ENCODE measurements around the gene PGBD2.
A peak's percentile ranks its signal among the peaks of the same experiment; 100 is the strongest.
"Not testable (repeated sequence)": the region's sequence is repeated elsewhere in the genome, so short reads cannot be mapped to it uniquely, and the experiment has no call there.

The PGBD2 gene

DNA sequence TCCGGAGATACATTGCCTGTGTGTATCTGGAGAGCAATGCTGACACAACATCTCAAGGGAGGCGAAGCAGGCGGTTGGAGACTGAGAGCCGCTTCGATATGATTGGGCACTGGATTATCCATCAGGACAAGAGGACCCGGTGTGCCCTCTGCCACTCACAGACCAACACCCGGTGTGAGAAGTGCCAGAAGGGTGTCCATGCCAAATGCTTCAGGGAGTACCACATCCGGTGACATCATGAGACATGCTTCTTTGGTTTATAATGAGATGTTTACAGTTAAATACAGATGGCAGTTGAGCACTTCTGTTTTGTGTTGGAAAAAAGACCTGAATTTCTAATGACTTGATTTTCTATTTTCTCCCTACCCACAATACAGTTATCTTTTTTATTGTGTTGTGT is 12.1 kb downstream of the PGBD2 start:
- H3K36me3 ChIP-seq = peaks cover 63% of the 10 kb centered on the region

DNA sequence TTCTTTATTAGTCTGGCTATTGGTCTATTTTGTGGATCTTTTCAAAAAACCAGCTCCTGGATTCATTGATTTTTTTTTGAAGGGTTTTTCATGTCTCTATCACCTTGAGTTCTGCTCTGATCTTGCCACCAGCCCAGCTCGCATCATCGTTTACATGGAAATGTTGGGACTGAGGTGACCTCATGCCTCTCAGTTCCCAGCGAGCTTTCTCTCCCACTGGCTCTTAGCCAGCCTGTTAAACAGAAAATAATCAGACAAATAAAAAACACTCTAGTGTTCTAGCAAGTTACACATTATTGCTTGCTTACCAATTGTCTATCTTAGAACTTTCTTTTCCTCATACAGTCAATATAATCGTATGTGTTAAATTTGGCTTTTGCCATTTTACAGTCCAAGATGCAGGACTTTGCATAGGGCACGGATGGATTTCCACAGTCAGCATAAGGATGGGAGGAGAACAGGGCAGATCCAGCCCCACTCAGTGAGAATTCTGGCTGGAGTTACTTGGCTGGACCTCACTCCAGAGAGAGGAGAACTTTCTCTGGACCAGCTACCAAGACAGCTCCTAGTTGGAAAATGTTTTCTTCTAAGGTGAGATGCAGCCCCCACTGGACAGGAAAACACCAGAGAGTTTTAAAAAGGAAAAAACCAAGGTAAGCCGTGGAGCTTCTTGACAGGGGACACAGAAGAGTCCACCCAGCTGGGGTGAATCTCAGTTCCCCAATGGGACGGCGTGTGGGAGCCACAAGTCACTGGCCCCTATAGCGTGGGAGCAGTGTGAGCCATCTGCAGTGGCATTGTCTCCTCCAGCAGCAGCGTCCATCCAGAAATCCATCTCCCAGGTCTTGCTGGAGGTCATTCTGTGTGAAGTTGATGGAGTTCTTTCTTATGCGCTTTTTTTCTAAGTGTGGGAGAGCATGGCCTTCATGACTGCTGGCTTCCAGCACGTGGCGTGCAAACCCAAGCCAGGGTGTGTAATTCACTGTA is 17.6 kb downstream of the PGBD2 start:
- TF ChIP-seq, protein P1, sequence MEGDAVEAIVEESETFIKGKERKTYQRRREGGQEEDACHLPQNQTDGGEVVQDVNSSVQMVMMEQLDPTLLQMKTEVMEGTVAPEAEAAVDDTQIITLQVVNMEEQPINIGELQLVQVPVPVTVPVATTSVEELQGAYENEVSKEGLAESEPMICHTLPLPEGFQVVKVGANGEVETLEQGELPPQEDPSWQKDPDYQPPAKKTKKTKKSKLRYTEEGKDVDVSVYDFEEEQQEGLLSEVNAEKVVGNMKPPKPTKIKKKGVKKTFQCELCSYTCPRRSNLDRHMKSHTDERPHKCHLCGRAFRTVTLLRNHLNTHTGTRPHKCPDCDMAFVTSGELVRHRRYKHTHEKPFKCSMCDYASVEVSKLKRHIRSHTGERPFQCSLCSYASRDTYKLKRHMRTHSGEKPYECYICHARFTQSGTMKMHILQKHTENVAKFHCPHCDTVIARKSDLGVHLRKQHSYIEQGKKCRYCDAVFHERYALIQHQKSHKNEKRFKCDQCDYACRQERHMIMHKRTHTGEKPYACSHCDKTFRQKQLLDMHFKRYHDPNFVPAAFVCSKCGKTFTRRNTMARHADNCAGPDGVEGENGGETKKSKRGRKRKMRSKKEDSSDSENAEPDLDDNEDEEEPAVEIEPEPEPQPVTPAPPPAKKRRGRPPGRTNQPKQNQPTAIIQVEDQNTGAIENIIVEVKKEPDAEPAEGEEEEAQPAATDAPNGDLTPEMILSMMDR (IDR thresholded peaks at IDR 0.05) = no peak
- Histone ChIP-seq H3K9me3 (no peaks in the 10 kb centered on the region), H3K27ac (no peak overlapping the region), H3K4me1 (ENCODE audit: control insufficient read depth in 1 of 2, insufficient read depth in 1 of 2, low read depth in 1 of 2, low read length in 1 of 2) (peaks cover 23 to 38% of the 10 kb centered on the region in 2 experiments), H3K36me3 (peaks cover 12% of the 10 kb centered on the region), H3K4me3 (ENCODE audit: low read depth in 1 of 2, low read length in 1 of 2) (no peak overlapping the region), H3K27me3 (no peaks in the 10 kb centered on the region)

More for the DNA sequence above, 12.1 kb downstream of the PGBD2 start:
- no peaks in the 10 kb centered on the region for H3K27me3 ChIP-seq
- TF ChIP-seq, protein P1 (IDR thresholded peaks at IDR 0.05) = no peak
- no peak overlapping the region for H3K27ac ChIP-seq
- no peaks in the 10 kb centered on the region for H3K9me3 ChIP-seq
- no peaks in the 10 kb centered on the region for H3K4me1 ChIP-seq (ENCODE audit: control insufficient read depth in 1 of 2, insufficient read depth in 1 of 2, low read depth in 1 of 2, low read length in 1 of 2)
- no peak overlapping the region for H3K4me3 ChIP-seq (ENCODE audit: low read depth in 1 of 2, low read length in 1 of 2)

DNA sequence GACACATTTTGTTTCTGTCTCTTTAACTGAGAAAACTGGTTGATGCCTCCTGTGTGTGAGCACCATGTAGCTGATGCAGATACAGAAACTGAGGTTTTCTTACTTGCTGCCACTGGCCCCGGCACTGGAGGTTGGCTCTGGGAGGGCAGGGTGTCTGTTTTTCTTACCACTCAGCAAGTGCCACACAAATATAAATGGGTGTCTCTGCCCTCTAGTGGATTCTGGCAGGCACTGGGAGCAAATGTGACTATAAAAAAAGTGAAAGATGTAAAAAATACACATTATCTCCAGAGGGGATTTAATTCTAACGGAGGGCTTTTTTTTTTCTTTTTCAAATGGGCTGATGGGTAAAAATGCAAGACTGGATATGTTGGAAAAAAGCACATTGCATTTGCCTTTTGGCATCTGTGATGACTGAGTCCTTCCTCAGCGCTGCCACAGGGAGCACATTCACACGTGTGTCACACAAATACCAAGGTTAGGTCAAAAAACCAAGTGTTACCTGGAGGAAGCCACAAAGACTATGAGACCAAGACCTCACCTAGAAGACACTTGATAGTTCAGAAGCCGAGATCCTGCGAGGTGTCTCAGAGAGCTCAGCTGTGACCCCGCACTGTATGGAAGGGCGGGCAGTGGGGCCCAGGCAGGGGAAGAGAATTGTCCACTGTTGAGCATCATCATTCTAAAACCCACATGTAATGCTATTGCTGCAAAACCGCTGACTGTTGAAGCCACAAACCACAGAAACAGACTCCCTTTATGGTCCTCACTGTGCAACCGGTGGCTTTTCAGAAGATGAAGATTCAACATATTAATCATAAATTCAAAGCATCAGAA is 18.9 kb downstream of the PGBD2 start:
- Histone ChIP-seq H3K4me1 (ENCODE audit: control insufficient read depth in 1 of 2, insufficient read depth in 1 of 2, low read depth in 1 of 2, low read length in 1 of 2) (peaks cover 32 to 48% of the 10 kb centered on the region in 2 experiments), H3K27ac (peak overlapping the region; percentile 30), H3K4me3 (ENCODE audit: low read depth in 1 of 2, low read length in 1 of 2) (no peak overlapping the region), H3K27me3 (no peaks in the 10 kb centered on the region), H3K36me3 (no peaks in the 10 kb centered on the region), H3K9me3 (no peaks in the 10 kb centered on the region)
- TF ChIP-seq, protein P1 (IDR thresholded peaks at IDR 0.05) = peak; percentile 20

DNA sequence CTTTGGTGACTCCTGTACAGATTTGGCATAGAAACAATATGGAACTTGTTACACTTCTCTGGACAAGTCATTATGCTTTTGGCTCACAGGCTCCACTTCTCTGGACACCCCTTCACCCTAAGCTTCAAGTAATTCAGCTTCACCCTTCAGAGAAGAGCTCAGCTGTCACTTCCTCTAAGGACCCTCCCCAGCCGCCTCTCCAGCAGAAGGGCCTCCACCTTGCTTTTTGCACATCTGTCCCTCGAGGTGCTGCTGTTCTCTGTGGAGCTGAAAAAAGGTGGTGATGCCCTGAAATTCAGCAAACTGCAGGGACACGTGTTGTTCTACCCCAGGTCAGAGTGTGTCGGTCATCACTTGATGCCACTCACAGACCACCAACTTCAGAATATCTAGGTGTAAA is 19.8 kb downstream of the PGBD2 start:
- not testable (repeated sequence) for H3K36me3 ChIP-seq, H3K27ac ChIP-seq

DNA sequence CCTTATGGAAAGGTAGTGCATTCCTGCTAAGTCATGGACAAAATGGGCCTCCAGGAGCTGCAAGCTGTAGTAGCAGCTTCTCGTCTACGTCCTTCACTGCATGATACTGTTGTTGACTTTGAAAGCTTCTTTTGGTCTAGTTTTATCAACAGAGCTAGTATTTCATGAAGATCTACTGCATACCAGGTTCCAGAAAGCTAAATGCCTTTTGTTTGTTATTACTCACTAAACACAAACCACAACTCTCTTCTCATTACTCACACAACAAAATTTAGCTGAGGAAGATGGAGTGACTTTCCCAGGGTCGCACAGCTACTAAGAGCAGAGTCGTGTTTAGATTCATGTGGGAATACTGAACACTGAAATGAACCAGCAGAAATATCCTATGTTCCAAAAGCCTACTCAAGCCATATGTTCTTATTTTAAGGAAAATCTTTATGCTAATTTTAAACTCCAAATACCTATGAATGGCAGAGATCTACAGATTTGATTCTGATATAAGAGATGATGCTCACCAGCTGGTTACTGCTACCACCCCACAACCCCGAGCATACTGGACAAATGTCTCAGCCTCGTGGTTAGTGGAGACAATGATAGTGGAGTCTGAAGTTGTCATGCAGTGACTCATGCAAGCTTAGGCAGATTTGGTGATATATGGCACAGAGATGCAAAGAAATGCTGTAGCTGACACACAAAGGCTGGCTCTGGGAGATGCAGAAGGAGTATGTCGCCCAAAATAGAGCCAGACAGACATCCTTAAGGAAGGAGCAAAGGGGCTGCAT is 20.6 kb downstream of the PGBD2 start:
- peaks cover 33 to 49% of the 10 kb centered on the region in 2 experiments for H3K4me1 ChIP-seq (ENCODE audit: control insufficient read depth in 1 of 2, insufficient read depth in 1 of 2, low read depth in 1 of 2, low read length in 1 of 2)
- no peak overlapping the region for H3K4me3 ChIP-seq (ENCODE audit: low read depth in 1 of 2, low read length in 1 of 2)
- H3K36me3 ChIP-seq = no peaks in the 10 kb centered on the region
- no peaks in the 10 kb centered on the region for H3K9me3 ChIP-seq
- H3K27me3 ChIP-seq = no peaks in the 10 kb centered on the region
- H3K27ac ChIP-seq = no peak overlapping the region
- TF ChIP-seq, protein P1 (IDR thresholded peaks at IDR 0.05) = no peak

More for the DNA sequence above, 19.8 kb downstream of the PGBD2 start:
- not testable (repeated sequence) for H3K9me3 ChIP-seq; H3K4me3 ChIP-seq (ENCODE audit: low read depth in 1 of 2, low read length in 1 of 2); H3K27me3 ChIP-seq
- peaks cover 33 to 49% of the 10 kb centered on the region in 2 experiments for H3K4me1 ChIP-seq (ENCODE audit: control insufficient read depth in 1 of 2, insufficient read depth in 1 of 2, low read depth in 1 of 2, low read length in 1 of 2)

DNA sequence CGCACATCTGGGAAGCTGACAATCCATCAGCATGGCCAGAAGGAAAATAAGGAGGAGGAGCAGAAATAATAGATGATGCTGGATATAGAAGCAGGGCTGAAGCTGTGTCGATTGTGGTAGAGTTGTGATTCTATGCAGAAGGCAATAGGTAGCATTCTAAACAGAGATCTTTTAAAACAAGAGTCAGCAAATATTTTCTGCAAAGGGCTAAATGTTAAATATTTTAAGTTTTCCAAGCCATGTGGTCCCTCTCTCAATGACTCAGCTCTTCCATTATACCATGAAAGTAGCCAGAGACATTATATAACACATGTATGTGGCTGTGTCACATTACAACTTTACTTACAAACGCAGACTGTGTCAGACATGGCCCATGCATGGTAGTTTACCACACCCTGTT is 21.2 kb downstream of the PGBD2 start:
- H3K4me3 ChIP-seq (ENCODE audit: low read depth in 1 of 2, low read length in 1 of 2); H3K36me3 ChIP-seq; H3K27me3 ChIP-seq; H3K9me3 ChIP-seq; H3K27ac ChIP-seq: not testable (repeated sequence)
- peaks cover 33 to 49% of the 10 kb centered on the region in 2 experiments for H3K4me1 ChIP-seq (ENCODE audit: control insufficient read depth in 1 of 2, insufficient read depth in 1 of 2, low read depth in 1 of 2, low read length in 1 of 2)

DNA sequence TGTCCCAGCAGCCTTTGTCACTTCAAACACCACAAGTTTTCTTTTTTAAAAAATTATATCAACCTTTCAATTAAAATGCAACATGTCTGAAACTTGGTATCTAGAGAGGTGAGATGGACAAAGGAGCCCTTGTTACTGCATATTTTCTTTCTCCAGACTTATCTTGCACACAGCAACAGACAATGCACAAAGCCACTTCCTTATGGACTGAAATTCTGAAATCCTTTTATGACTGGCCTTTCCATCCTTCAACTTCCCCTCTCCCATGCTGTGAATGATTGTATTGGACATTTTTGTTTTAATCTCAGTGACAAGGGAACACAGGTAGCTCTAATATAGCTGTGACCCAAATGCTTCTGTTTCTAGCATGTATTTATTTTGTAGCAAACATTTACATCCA is 22.1 kb downstream of the PGBD2 start:
- H3K27me3 ChIP-seq; H3K9me3 ChIP-seq; H3K4me3 ChIP-seq (ENCODE audit: low read depth in 1 of 2, low read length in 1 of 2); H3K36me3 ChIP-seq; H3K27ac ChIP-seq: not testable (repeated sequence)
- H3K4me1 ChIP-seq (ENCODE audit: control insufficient read depth in 1 of 2, insufficient read depth in 1 of 2, low read depth in 1 of 2, low read length in 1 of 2) = peaks cover 33 to 49% of the 10 kb centered on the region in 2 experiments

DNA sequence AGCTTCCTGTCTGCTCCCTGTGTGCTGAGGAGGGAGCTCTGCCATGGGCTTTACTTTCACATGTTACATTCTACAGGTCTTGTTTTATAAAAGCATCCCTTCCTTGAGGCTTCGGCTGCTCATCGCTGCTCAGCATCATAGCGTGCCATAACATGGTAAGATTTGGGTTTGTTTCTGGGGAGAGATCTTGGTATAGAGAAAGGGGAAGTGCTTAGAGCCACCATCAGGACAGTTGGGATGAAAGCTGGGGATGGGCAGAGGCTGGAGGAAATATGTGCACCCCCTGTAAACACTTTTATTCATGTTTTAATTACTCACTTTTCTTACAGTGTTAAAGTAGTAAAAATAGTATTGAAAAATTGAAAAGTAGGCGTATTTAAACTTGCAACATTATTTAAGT is 24.0 kb downstream of the PGBD2 start:
- not testable (repeated sequence) for H3K4me3 ChIP-seq (ENCODE audit: low read depth in 1 of 2, low read length in 1 of 2); H3K36me3 ChIP-seq; H3K9me3 ChIP-seq; H3K27me3 ChIP-seq
- peaks cover 27 to 42% of the 10 kb centered on the region in 2 experiments for H3K4me1 ChIP-seq (ENCODE audit: control insufficient read depth in 1 of 2, insufficient read depth in 1 of 2, low read depth in 1 of 2, low read length in 1 of 2)
- peak overlapping the region; percentile 19 for H3K27ac ChIP-seq

Data from neutrophil (primary cell).